DMS114 treated with DMSO at 0.1 percent for 48 hours (cell line): ENCODE measurements around the gene PIGW.

Experiments used
- DNase-seq: peaks from one replicate; lab custom pipeline; 2025; ENCODE audit not compliant: unreplicated experiment; lab: John Stamatoyannopoulos, UW

The PIGW gene

DNA sequence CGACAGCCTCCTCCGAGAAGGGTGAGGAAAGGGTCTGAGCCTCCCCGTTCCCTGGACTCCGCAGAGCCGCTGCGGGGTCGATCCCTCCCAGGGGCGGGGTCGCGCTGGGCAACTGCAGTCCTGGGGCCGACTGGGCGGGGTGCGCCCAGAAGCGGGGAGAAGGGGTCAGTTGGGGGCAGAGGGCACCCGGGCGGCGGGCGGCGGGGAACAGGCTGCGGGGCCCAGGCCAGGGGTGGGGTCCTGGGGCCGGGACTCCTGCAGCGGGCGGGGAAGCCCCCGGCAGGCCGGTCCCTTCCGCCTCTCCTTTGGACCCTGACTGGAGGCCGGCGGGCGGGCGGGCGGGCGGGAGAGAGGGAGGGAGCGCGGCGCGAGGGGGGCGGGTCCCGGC is 10.3 kb downstream of the PIGW start:
- DNase-seq, result peak; percentile 56

DNA sequence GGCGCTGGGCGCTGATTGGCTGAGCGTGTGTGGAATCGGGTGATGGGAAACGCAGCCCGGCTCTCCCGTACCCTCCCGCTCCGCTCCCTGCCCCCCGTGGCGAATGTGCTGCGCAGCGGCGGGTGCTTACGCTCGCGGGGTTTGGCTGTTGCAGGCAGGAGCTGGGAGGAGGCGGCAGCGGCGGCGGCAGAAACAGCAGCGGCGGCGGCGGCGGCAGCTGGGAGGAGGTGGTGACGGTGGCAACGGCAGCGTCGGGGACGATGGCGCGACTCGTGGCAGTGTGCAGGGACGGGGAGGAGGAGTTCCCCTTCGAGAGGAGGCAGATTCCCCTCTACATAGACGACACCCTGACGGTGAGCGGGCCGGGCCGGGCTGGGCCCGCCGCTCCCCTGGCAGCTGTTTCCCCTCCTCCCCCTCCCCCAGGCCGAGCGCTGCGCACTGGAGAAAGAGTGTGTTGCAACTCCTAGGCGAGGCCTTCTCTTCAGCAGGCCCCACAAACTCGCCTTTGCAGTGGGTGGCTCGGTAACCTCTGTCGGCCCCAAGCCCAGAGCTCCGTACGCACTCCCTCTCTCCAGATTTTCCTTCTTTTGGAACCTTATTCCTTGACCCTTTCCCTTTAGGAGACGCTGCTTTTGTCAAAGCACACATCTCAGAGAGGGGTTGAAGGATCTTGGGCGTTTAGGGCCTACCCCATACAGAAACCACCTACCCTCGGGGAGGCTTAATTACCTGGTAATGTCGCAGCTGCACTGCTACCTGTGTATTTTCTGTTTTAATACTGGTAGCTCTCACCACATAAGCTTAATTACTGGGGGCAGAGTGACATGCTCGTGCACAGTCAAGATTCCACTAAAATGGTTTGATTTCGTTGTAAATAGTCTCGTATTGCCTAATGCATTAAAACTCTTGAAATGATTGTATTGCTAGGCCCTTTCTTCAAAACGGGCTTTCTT is 11.0 kb downstream of the PIGW start:
- peak; percentile 89 for DNase-seq

DNA sequence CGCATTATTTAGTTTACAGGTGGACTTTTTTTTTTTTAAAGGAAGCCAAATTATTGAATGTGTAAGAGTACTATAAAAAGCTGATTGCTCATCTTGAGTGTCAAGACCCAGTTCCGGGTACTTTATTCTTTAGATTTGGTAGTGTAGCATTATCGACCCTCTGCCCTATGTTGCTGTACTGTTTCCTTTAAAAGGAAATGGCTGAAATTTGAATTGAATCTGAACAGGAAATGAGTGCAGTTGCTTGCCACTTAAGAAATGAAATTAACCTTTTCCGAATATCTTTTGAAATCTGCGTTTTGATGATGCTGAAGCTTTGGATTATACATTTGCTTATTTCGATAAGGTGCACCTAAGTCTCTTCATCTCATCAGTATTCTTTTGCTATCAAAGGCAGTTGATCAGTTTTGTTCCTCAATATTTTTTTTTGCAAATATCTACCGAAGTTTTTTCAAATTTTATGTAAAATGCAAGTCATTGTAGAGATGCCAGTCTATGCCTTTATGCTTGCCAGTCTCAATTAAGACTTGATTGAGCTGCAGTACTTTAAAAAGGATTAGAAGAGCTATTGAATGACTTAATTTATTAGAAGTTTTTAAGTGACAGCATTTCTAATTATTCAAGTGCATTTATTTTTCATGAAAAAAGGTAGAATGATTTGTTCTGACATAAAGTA is 11.8 kb downstream of the PIGW start:
- DNase-seq, result no peak

DNA sequence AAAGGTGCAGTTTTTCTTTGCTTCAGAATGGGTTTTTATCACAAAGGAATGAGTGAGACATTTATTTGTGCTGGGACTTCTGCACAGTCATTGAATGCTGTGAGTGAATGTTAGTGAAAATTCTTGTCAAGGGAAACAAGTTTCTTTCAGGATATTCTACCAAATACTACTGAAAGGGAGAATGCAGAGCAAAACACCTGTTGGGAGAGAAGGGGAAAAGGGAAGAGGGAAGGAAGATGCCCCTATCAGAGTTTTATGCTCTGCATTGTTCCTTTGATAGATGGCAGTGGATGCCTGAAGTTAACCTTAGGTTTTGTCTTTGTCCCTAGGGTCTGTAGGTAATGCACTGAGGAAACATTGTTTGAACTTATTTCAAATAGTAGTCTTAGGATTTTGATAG is 13.0 kb downstream of the PIGW start:
- DNase-seq, result no peak

DNA sequence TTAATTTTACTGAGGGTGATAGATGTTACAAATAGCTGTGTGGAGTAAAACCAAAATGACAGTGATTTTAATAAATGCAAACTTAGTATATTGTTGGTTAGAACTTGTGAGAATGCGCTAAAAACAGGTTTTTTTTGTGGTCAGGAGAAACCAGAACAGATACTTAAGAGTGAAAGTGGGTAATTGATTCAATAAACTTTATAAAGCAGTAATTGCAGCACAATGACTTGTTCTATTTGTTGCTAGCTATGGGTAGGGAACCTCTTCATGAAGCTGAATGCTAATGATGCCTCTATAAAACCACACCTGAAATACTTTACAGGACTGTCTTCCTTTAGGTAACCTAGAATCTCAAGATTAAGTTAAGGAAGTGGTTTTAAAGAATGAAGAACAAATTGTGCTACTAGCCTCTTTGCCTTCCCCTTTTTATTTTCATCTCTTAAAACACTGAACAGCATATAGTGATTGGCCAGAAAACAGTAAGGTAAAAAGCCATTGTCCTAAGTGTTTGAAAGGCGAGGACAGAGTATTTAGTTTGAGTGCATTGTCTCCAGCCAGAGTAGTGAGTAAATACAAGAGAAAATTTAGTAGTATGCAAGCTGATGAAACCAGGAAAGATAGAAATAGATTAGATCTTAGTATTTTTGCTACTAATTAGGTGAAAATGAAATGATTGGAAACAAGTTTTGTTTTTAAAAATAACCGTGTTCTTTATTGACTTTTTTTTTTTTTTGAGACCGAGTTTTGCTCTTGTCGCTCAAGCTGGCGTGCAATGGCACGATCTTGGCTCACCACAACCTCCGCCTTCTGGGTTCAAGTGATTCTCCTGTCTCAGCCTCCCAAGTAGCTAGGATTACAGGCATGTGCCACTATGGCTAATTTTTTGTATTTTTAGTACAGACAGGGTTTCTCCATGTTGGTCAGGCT is 16.0 kb downstream of the PIGW start:
- no peak for DNase-seq

DNA sequence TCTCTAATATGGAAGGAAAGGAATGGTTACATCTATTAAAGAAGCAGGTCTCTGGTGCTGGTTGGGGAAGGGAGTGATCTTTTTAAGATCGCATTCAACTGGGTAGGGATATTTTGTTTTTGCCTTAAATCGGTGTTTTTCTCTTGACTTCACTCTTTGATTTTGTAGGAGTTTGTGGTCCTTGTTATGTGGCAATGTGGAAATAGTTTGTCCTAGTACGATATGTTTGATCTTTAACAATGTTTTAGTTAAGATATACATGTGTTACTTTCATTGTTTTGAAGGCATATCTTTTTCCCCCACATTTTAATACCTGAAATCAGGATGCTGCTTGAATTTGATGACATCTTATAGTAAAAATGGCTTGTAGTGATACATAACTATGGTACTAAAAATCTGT is 18.7 kb downstream of the PIGW start:
- no peak for DNase-seq

DNA sequence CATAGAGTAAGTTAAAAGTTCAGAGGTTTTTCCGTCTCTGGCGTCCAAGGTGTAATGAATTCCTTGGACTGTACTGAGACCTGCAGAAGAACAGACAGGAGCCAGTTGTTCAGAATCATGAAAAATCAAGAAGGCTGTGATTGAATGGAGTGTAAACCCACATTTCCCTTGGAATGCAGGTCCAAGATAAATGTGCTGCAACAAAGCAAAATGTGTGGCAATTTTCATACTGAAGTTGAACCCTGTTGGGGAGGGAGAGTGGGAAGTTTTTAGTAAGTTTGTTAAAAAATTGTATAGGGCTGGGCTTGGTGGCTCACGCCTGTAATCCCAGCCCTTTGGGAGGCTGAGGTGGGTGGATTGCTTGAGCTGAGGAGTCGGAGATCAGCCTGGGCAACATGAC is 31.3 kb downstream of the PIGW start:
- no peak for DNase-seq

DNA sequence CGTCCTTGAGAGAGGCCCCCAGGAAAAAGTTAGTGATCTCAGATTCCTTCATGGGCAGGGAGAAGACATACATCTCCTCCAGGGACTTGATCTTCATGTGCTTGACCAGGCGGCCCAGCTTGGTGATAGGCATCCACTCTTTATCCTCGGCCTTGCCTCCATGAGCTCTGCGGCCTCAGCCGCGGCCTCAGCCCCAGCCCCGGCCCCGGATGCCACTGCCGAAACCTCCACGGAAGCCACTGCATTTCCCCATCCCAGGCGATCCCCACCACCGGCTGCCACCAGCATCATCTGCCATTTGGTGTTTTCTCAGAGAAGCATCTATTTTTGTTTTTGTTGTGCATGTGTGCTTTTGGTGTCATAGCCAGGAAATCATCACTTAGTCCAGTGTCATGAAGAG is 40.2 kb downstream of the PIGW start:
- no peak for DNase-seq

DNA sequence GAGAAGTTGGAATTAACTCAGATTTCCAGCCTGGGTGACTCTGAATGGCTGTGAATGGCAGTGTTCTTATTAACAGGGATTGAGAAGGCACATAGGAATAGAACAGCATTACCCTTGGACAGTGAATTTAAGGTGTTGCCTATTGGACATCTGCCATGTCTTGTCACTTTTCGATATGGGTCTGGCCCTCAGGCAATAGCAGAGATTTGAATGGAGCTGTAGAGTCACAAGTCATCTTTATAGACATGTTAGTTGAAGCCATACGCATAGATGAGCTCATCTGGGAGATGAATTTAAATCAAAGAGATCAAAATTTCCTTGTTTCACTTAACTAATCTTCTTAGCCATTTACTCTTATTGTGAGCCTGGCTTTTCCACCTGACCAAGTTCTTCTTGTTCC is 42.0 kb downstream of the PIGW start:
- no peak for DNase-seq

DNA sequence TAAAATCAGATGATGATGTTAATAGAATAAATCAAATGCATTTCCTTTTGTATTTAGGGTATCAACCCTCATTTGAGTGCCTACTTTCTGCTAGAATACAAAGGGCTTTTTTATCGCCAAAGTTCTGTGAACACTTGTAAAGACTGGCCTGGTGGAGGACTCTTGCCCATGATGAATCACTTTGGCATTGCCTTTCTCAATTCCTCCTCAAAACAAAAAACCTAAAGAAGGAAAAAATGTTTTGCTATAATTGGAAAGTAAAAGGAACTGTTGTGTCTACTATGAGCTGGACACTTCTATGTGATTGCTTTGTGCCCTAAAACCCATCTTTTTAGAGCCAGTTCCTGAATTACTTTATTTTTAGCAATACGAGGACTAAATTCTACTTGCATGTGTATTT is 43.9 kb downstream of the PIGW start:
- DNase-seq, result no peak

DNA sequence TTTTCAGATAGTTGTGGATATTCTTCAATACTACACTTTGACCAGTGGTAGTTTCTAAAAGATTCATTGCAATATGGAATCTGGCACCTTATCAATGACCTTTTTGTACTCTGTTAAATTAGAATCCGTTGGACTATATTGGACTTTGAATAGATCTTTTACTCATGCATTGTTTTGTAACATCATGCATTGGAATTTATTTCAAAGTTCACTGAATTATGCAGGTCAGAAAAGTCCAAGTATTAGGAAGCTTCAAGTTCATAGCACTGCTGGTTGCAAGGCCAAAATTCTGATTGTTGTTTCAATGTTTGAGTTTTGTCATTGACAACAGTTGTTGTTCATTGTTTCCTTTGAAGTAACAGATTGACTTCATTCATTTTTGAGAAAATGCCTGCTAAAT is 49.0 kb downstream of the PIGW start:
- DNase-seq, result no peak

DNA sequence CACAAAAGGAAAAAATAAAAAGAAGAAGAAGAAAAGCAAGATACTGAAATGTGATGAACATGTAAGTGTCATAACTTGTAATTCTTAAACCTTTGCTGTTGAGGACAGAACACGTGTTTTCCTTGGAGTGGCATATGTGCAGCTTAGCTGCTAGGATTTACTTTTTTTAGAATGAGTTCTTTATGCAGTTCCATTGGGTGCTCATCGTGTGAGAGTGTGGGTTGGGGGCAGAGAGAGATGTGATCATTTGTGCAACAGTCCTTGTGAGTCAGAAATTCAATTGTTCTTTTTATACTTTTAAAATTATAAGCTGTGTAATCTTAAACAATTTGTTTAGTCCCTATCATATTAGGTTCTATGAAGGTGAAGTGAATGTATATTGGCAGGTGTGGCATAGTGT is 51.4 kb downstream of the PIGW start:
- DNase-seq, result no peak
